SHP77 (cell line): ENCODE data around the gene TMEM52B.
"Not testable (repeated sequence)": the region's sequence is repeated elsewhere in the genome, so short reads cannot be mapped to it uniquely, and the experiment has no call there.

Source experiments
- DNase-seq, 2 experiments: peaks; one replicate each; lab custom pipeline; 2025; lab: John Stamatoyannopoulos, UW

Gene TMEM52B

GRCh38 chr12:10211940-10212738 is 33.3 kb downstream of the TMEM52B start:
- DNase-seq = peak; percentile 63 to 80

GRCh38 chr12:10212739-10213131 is 33.9 kb downstream of the TMEM52B start, which contains the start of gene GABARAPL1:
TSS of gene GABARAPL1 (plus strand) at chr12:10212877. CDS start at chr12:10213130, 253 bp downstream.
- DNase-seq = peak; percentile 20 to 33

GRCh38 chr12:10213168-10214135 is 34.6 kb downstream of the TMEM52B start:
- DNase-seq = peak; percentile 16

- no peak for DNase-seq
Measured at GRCh38 chr12:10214136-10214894, 35.5 kb downstream of the TMEM52B start.

DNA sequence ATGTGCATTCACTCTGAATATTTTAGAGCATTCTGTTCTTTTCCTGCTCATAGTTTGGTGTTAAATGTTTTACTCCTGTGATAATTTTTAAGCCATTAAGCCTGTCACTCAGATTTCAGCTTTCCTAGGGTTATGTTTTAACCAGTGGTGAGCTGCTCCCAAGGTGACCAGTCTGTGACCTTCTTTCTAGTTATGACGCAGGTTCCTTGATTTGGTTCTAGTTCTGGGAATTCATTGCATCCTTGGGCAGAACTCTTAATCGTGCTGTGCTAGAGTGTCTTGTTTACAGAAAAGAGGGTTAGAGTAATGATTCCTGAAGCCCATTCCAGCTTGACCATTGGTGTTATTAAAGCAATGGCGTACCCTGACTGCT is 36.0 kb downstream of the TMEM52B start:
- no peak for DNase-seq

- DNase-seq = no peak
Measured at GRCh38 chr12:10215436-10215835, 36.6 kb downstream of the TMEM52B start.

GRCh38 chr12:10215946-10216345 is 37.1 kb downstream of the TMEM52B start:
- DNase-seq = not testable (repeated sequence)

- no peak for DNase-seq
Measured at GRCh38 chr12:10218021-10218420, 39.2 kb downstream of the TMEM52B start.

GRCh38 chr12:10220398-10221077 is 41.7 kb downstream of the TMEM52B start:
- DNase-seq = no peak

- no peak for DNase-seq
Measured at GRCh38 chr12:10221846-10222245, 43.0 kb downstream of the TMEM52B start.

DNA sequence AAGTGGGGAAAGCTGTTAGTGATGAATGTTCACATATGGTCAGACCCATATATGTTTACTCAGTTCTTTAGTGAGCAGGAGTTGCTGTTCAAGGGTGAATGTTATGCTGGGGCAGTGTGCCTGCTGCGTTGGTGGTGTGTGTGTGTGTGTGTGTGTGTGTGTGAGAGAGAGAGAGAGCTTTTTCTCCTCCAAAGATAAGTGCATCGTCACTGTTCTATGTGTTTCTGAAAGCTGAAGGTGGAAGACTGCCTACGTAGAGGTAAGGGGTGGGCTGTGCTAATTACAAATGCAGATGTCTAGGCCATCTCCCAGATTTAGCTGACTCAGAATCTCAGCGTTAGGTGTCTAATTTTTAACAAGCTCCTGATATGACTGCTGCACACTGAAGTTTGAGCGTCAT is 44.4 kb downstream of the TMEM52B start:
- no peak for DNase-seq

DNA sequence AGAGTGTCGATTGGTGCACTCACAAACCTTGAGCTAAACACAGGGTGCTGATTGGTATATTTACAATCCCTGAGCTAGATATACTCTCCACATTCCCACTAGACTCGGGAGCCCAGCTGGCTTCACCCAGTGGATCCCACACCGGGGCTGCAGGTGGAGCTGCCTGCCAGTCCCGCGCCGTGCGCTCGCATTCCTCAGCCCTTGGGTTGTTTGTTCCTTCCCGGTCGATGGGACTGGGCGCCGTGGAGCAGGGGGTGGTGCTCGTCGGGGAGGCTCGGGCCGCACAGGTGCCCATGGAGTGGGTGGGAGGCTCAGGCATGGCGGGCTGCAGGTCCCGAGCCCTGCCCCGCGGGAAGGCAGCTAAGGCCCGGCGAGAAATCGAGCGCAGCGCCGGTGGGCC is 46.6 kb downstream of the TMEM52B start:
- DNase-seq = not testable (repeated sequence)

DNA sequence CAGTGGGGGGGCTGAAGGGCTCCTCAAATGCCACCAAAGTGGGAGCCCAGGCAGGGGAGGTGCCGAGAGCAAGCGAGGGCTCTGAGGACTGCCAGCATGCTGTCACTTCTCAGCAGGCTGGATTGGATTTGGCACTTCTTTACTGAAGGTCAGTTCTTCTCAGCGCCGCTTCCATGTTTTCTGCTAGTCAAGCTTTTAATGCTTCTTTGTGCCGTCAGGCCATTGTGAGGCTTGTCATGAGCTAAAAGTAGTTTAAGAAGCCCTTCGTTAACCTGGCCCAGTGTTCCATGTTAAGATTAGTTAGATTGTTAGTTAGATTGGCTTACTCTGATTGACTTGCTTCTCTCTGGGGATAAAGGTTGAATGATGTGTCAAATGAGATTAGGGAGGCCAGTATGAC is 47.3 kb downstream of the TMEM52B start:
- DNase-seq = no peak

GRCh38 chr12:10226731-10227130 is 47.9 kb downstream of the TMEM52B start:
- no peak for DNase-seq

DNA sequence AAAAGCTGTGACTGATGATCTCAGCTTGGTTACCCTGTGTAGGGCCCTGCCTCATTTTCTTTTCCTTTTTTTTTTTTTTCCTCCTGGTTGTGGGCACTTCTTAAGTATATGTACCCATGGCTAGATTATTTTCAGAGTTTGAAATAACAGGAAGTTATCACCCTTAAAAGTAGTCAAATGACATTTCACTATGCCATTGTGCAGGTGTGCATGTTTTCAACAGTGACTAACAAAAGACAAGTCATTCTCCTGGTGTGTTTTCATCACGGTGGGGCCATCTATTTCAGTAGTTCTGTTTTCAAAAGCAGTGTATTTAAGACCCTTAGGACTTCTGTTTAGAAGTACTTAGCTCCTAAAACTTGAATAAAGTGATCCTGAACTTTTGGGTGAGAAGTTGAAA is 48.8 kb downstream of the TMEM52B start:
- no peak for DNase-seq

DNA sequence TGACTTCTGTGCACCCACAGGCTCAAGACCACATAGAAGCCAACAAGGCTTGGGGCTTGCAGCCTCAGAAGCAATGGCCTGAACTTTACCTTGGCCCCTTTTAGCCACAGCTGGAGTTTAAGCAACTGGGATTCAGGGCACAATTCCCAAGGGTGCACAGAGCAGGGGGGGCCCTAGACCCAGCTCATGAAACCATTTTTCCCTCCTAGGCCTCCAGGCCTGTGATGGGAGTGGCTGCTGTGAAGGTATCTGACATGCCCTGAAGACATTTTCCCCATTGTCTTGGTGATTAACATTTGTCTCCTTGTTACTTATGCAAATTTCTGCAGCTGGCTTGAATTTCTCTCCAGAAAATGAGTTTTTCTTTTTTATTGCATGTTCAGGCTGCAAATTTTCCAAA is 55.7 kb downstream of the TMEM52B start:
- no peak for DNase-seq

DNA sequence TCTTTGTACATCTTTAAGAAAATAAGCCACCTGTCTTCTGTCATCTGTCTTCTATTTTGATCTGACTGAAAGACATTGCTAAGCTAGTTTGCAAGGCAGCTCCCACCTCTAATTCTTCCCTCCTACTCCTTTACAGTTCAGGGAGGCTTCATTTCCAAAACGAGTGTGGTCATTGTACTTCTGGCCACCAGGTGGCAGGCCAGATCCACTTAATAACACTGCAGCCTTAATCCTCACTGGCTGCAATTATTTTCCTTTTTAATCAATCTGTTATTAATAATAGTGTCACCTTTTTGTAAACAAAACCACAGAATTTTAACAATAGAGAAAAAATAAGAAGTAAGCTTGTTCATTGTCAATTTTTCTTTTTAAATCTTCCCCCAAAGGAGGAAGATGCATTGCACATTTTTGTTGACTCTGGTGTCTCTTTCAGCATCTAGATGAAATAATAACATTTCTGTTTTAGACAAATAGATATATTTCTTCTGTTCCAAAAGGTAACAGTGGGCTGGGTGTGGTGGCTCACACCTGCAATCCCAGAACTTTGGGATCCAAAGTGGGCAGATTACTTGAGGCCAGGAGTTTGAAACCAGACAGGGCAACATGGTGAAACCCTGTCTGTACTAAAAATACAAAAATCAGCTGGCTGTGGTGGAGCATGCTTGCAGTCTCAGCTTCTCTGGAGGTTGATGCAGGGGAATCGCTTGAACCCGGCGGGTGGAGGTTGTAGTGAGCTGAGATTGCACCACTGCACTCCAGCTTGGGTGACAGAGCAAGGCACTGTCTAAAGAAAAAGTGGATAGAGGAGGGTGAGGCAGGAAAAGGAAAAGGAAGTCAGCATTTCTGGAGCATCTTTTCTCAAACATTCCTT is 57.2 kb downstream of the TMEM52B start:
- DNase-seq = peak; percentile 1 to 16

- DNase-seq = no peak
Measured at GRCh38 chr12:10236720-10237119, 57.9 kb downstream of the TMEM52B start.

GRCh38 chr12:10238526-10238925 is 59.7 kb downstream of the TMEM52B start:
- DNase-seq = no peak

- no peak for DNase-seq
Measured at GRCh38 chr12:10241290-10241689, 62.5 kb downstream of the TMEM52B start.
